ENCODE measurements around the gene RPL15.
"Not testable (repeated sequence)": the region's sequence is repeated elsewhere in the genome, so short reads cannot be mapped to it uniquely, and the experiment has no call there.

The RPL15 gene

GRCh38 chr3:23880703-23881339 lies 36.1 kb upstream of the RPL15 start:
- no peak for DNase-seq (ENCODE audit: low read depth)
- TF ChIP-seq, protein P1, sequence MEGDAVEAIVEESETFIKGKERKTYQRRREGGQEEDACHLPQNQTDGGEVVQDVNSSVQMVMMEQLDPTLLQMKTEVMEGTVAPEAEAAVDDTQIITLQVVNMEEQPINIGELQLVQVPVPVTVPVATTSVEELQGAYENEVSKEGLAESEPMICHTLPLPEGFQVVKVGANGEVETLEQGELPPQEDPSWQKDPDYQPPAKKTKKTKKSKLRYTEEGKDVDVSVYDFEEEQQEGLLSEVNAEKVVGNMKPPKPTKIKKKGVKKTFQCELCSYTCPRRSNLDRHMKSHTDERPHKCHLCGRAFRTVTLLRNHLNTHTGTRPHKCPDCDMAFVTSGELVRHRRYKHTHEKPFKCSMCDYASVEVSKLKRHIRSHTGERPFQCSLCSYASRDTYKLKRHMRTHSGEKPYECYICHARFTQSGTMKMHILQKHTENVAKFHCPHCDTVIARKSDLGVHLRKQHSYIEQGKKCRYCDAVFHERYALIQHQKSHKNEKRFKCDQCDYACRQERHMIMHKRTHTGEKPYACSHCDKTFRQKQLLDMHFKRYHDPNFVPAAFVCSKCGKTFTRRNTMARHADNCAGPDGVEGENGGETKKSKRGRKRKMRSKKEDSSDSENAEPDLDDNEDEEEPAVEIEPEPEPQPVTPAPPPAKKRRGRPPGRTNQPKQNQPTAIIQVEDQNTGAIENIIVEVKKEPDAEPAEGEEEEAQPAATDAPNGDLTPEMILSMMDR (IDR thresholded peaks at IDR 0.05; ENCODE audit: low read length, missing control alignments), result no peak
- no peak overlapping the region for H3K4me3 ChIP-seq (replicated peaks; ENCODE audit: low read depth, low read length)

- DNase-seq (ENCODE audit: low read depth); H3K4me3 ChIP-seq (replicated peaks; ENCODE audit: low read depth, low read length): not testable (repeated sequence)
These were observed 34.9 kb upstream of the RPL15 start for GRCh38 chr3:23881993-23882392.

DNA sequence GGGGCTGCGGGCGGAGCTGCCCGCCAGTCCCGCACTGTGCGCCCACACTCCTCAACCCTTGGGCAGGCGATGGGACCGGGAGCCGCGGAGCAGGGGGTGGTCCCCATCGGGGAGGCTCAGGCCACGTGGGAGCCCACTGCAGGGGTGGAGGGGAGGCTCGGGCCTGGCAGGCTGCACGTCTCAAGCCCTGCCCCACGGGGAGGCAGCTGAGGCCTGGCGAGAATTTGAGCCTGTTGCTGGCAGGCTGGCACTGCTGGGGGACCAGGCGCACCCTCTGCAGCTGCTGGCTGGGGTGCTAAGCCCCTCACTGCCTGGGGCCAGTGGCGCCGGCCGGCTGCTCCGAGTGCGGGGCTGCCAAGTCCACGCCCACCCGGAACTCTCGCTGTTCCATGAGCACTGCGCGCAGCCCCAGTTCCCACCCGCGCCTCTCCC lies 34.4 kb upstream of the RPL15 start:
- no peak overlapping the region for H3K4me3 ChIP-seq (replicated peaks; ENCODE audit: low read depth, low read length)
- TF ChIP-seq, protein P1 (IDR thresholded peaks at IDR 0.05; ENCODE audit: low read length, missing control alignments), result no peak
- DNase-seq (ENCODE audit: low read depth), result no peak

DNA sequence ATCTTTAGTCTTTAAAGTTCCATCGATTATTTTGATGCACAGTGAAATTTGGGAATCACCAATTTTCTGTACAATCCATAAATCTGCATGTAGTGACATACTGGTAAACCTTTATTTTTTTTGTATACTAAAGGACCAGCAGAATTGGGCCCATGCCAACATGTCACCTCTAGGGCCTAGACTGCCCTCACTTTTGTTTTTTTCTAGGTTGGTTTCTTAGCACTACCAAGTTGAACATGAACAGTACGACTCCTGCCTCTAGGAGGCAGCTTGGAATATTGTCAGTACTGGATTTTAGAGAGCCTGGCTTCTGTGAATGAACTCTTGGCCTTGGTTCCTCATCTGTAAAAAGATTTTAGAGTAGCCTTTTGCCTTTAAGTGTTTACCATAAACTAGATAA lies 32.5 kb upstream of the RPL15 start:
- DNase-seq (ENCODE audit: low read depth), result peak; percentile 14
- TF ChIP-seq, protein P1 (IDR thresholded peaks at IDR 0.05; ENCODE audit: low read length, missing control alignments), result peak; percentile 21
- no peak overlapping the region for H3K4me3 ChIP-seq (replicated peaks; ENCODE audit: low read depth, low read length)

GRCh38 chr3:23885210-23885609 lies 31.7 kb upstream of the RPL15 start:
- DNase-seq (ENCODE audit: low read depth), result no peak
- TF ChIP-seq, protein P1 (IDR thresholded peaks at IDR 0.05; ENCODE audit: low read length, missing control alignments), result no peak

DNA sequence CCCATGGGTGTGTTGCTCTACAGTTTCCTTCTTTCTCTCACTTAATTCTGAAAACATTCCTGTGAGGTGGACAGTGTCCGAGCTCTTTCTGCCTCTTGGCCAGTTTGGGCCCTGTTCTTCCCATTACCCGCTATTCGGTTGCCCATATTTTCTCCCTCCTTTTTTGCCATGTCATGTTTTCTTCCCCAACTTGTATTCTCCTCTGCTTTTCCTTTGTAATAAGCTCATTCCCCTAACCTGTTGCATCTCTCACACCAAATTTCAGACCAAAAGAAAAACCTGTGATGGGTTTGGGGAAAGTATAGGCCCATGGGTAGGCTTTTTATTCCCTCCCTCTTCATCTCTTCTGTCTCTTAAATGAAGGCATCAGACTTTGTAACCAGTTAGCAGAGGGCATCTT lies 30.6 kb upstream of the RPL15 start:
- TF ChIP-seq, protein P1 (IDR thresholded peaks at IDR 0.05; ENCODE audit: low read length, missing control alignments), result no peak
- no peak for DNase-seq (ENCODE audit: low read depth)
- H3K4me3 ChIP-seq (replicated peaks; ENCODE audit: low read depth, low read length), result no peak overlapping the region

More at GRCh38 chr3:23885210-23885609, 31.7 kb upstream of the RPL15 start:
- H3K4me3 ChIP-seq (replicated peaks; ENCODE audit: low read depth, low read length), result no peak overlapping the region

GRCh38 chr3:23888617-23889228 lies 28.2 kb upstream of the RPL15 start:
- H3K4me3 ChIP-seq (replicated peaks; ENCODE audit: low read depth, low read length), result no peak overlapping the region
- TF ChIP-seq, protein P1 (IDR thresholded peaks at IDR 0.05; ENCODE audit: low read length, missing control alignments), result peak; percentile 82
- peak; percentile 76 for DNase-seq (ENCODE audit: low read depth)
